Activated B cell treated with CpG ODN at 0.5 μM for 24 hours (primary cell): ENCODE results near the gene ACADL. TPM values are rescaled to one million over a fixed set of nuclear protein-coding genes. Genes with fewer than 3 reads are reported as not detected.

Source experiments
- ATAC-seq: fragments of 200-7000 bp; cut with Tn5 transposase; one replicate; pipeline ENCODE4 v1.10.0; 2021; ENCODE audit warnings: low read depth, mild to moderate bottlenecking, moderate library complexity
- CTCF ChIA-PET: fragments of 350-600 bp; sonication (Branson Sonifier 250); formaldehyde crosslinking; loops from one replicate; lab custom pipeline; 2021; ENCODE audit warnings: antibody characterized with exemption; lab: Charles Lee
- POLR2A ChIA-PET: fragments of 350-600 bp; sonication (Branson Sonifier 250); formaldehyde crosslinking; loops from one replicate; lab custom pipeline; 2021; ENCODE audit warnings: antibody characterized with exemption; lab: Charles Lee
- DNase-seq: peaks from one replicate; pipeline ENCODE4 v3.0.0; 2022
- H3K27ac Mint-ChIP-seq: one replicate; pipeline ENCODE4 v1.8.0; 2020; ENCODE audit warnings: mixed read lengths
- H3K27me3 Mint-ChIP-seq: one replicate; pipeline ENCODE4 v1.8.0; 2021; ENCODE audit warnings: mixed read lengths
- H3K36me3 Mint-ChIP-seq: one replicate; pipeline ENCODE4 v1.8.0; 2021; ENCODE audit warnings: low read depth, mixed read lengths
- H3K4me1 Mint-ChIP-seq: one replicate; pipeline ENCODE4 v1.8.0; 2021; ENCODE audit warnings: mixed read lengths
- H3K4me3 Mint-ChIP-seq: one replicate; pipeline ENCODE4 v1.8.0; 2020; ENCODE audit warnings: mild to moderate bottlenecking, mixed read lengths
- H3K9me3 Mint-ChIP-seq: one replicate; pipeline ENCODE4 v1.8.0; 2020; ENCODE audit warnings: mixed read lengths
- CTCF ChIP-seq: fragments of 200-600 bp; IDR thresholded peaks from one replicate; pipeline ENCODE4 v1.8.0; 2022; ENCODE audit warnings: antibody characterized with exemption, mild to moderate bottlenecking
- intact Hi-C: fragments of 100-400 bp; cut with micrococcal nuclease; formaldehyde crosslinking; loops from one replicate; pipeline ENCODE4 v1.15.1; 2024
- total RNA-seq: library from RNA; stranded (reverse); gene quantifications from 2 replicates; pipeline ENCODE4 v1.2.3, GENCODE V29; 2022

ACADL gene
- total RNA-seq, 1 donor from 2014 or later, result not detected

- no peaks in the 10 kb centered on the region for H3K9me3 Mint-ChIP-seq
- H3K27ac Mint-ChIP-seq, result no peak overlapping the region
- no peak overlapping the region for H3K4me3 Mint-ChIP-seq
- peaks cover 3% of the 10 kb centered on the region for H3K27me3 Mint-ChIP-seq
- no peaks in the 10 kb centered on the region for H3K4me1 Mint-ChIP-seq
- ATAC-seq (no peak), DNase-seq (no peak)
- intact Hi-C loops, result no loop called here
- CTCF ChIA-PET, result no interaction called here
- no peak for TF ChIP-seq CTCF
- no peaks in the 10 kb centered on the region for H3K36me3 Mint-ChIP-seq
- POLR2A ChIA-PET, result no interaction called here
Measured at GRCh38 chr2:210264282-210264681, 39.0 kb upstream of the ACADL start.

- H3K27me3 Mint-ChIP-seq, result peaks cover 3% of the 10 kb centered on the region
- intact Hi-C loops, result no loop called here
- ATAC-seq (no peak), DNase-seq (no peak)
- ChIA-PET CTCF (no interaction called here), POLR2A (no interaction called here)
- H3K27ac Mint-ChIP-seq, result no peak overlapping the region
- no peak for TF ChIP-seq CTCF
- no peak overlapping the region for H3K4me3 Mint-ChIP-seq
- no peaks in the 10 kb centered on the region for H3K9me3 Mint-ChIP-seq
- H3K36me3 Mint-ChIP-seq, result no peaks in the 10 kb centered on the region
- H3K4me1 Mint-ChIP-seq, result no peaks in the 10 kb centered on the region
Measured at GRCh38 chr2:210263841-210264240, 38.6 kb upstream of the ACADL start.

- CTCF ChIA-PET, result no interaction called here
- no peak for TF ChIP-seq CTCF
- POLR2A ChIA-PET, result no interaction called here
- no peak overlapping the region for H3K4me3 Mint-ChIP-seq
- H3K27me3 Mint-ChIP-seq, result no peaks in the 10 kb centered on the region
- no peak overlapping the region for H3K27ac Mint-ChIP-seq
- no peaks in the 10 kb centered on the region for H3K4me1 Mint-ChIP-seq
- ATAC-seq, result no peak
- no peaks in the 10 kb centered on the region for H3K9me3 Mint-ChIP-seq
- no peaks in the 10 kb centered on the region for H3K36me3 Mint-ChIP-seq
- intact Hi-C loops, result no loop called here
- DNase-seq, result no peak
Measured at GRCh38 chr2:210262036-210262435, 36.8 kb upstream of the ACADL start.

GRCh38 chr2:210259687-210260086, 34.4 kb upstream of the ACADL start:
- intact Hi-C loops, result loop anchor here (10.0 kb wide), 1 partner anchor 135 kb away; no protein-coding TSS in a partner anchor
- POLR2A ChIA-PET, result no interaction called here
- H3K9me3 Mint-ChIP-seq, result no peaks in the 10 kb centered on the region
- no peak for TF ChIP-seq CTCF
- CTCF ChIA-PET, result no interaction called here
- ATAC-seq, result no peak
- no peaks in the 10 kb centered on the region for H3K36me3 Mint-ChIP-seq
- no peaks in the 10 kb centered on the region for H3K27me3 Mint-ChIP-seq
- no peak overlapping the region for H3K4me3 Mint-ChIP-seq
- no peak for DNase-seq
- H3K4me1 Mint-ChIP-seq, result no peaks in the 10 kb centered on the region
- no peak overlapping the region for H3K27ac Mint-ChIP-seq

- ATAC-seq, result no peak
- CTCF ChIA-PET, result no interaction called here
Measured at GRCh38 chr2:210252699-210253606, 27.7 kb upstream of the ACADL start.

More at GRCh38 chr2:210252699-210253606, 27.7 kb upstream of the ACADL start:
- Mint-ChIP-seq H3K27me3 (no peaks in the 10 kb centered on the region), H3K36me3 (no peaks in the 10 kb centered on the region), H3K4me3 (no peak overlapping the region), H3K9me3 (no peaks in the 10 kb centered on the region), H3K4me1 (no peaks in the 10 kb centered on the region), H3K27ac (no peak overlapping the region)
- TF ChIP-seq CTCF, result no peak
- intact Hi-C loops, result loop anchor here (10.0 kb wide), 1 partner anchor 142 kb away; no protein-coding TSS in a partner anchor
- DNase-seq, result no peak
- POLR2A ChIA-PET, result no interaction called here
